K562 (cell line): Measurements from ENCODE around the gene TRNAU1AP. TPM values are rescaled to one million over a fixed set of nuclear protein-coding genes. Genes with fewer than 3 reads are reported as not detected.
"Not testable (repeated sequence)": the region's sequence is repeated elsewhere in the genome, so short reads cannot be mapped to it uniquely, and the experiment has no call there.

Experiments
- ATAC-seq: fragments of 200-7000 bp; cut with Tn5 transposase; 3 replicates; pipeline ENCODE4 v1.9.1; 2020; ENCODE audit warnings: moderate library complexity
- BruUV-seq: library from RNA; stranded (reverse); fragments of 400-500 nt; replicated peaks from 2 replicates; lab custom pipeline; 2021; lab: Mats Ljungman, UMichigan
- CTCF ChIA-PET: fragments of 300-600 bp; formaldehyde crosslinking; extraction: SDS; loops from one replicate; lab custom pipeline; 2021; ENCODE audit warnings: low intra/inter-chr PET ratio; lab: Yijun Ruan, JAX
- POLR2A ChIA-PET: fragments of 300-600, 350-650 bp; sonication (Branson Sonifier 250); formaldehyde crosslinking; extraction: SDS; loops from one replicate; lab custom pipeline; 2021; ENCODE audit warnings: antibody characterized with exemption, inconsistent platforms; lab: Yijun Ruan, JAX
- DNase-seq, 4 experiments: peaks; one replicate each; pipeline versions ENCODE4 v3.0.0 to v3.0.0-alpha.2; 2011 to 2018; ENCODE audit warnings: low spot score in 3 of 4, mixed read lengths in 3 of 4; ENCODE audit errors: extremely low read depth in 1 of 4
- FAIRE-seq: peaks from 2 replicates; lab custom pipeline; 2011; peaks lifted over from hg19 to GRCh38; lab: Jason Lieb, UNC
- H2AFZ ChIP-seq: 2 replicates; pipeline ENCODE4 v1.6.0; 2011; ENCODE audit warnings: low read depth, low read length, control low read depth, inconsistent platforms
- H3K27ac ChIP-seq: fragments of 200-600 bp; 3 replicates; pipeline ENCODE4 v1.8.0; 2011; ENCODE audit warnings: low read depth, mild to moderate bottlenecking, control low read depth, inconsistent platforms, low read length, moderate library complexity, mixed read lengths; ENCODE audit errors: extremely low read depth
- H3K27me3 ChIP-seq, 2 experiments: fragments of 300-600 bp in 1 of 2; 2 replicates in 1 of 2; 3 replicates in 1 of 2; pipeline versions ENCODE4 v1.6.0 to v1.8.0; 2011; ENCODE audit warnings: inconsistent platforms in 2 of 2, low read length in 2 of 2, mild to moderate bottlenecking in 1 of 2, mixed read lengths in 1 of 2, moderate library complexity in 1 of 2; ENCODE audit not compliant: control insufficient read depth in 2 of 2, insufficient read depth in 2 of 2
- H3K36me3 ChIP-seq: fragments of 300-600 bp; 3 replicates; pipeline ENCODE4 v1.8.0; 2011; ENCODE audit warnings: mild to moderate bottlenecking, low read length, inconsistent platforms; ENCODE audit not compliant: control insufficient read depth, insufficient read depth
- H3K4me1 ChIP-seq, 2 experiments: fragments of 200-600 bp in 1 of 2; replicated peaks in 1 of 2; 2 replicates in 1 of 2; 3 replicates in 1 of 2; pipeline versions ENCODE4 v1.5.1 to v1.8.0; 2011; ENCODE audit warnings: inconsistent platforms in 2 of 2, low read length in 2 of 2, mild to moderate bottlenecking in 1 of 2, mixed read lengths in 1 of 2, moderate library complexity in 1 of 2; ENCODE audit not compliant: control insufficient read depth in 2 of 2, insufficient read depth in 2 of 2
- H3K4me2 ChIP-seq: 2 replicates; pipeline ENCODE4 v1.6.1; 2011; ENCODE audit warnings: low read length, control low read depth, inconsistent platforms, mixed read lengths; ENCODE audit not compliant: insufficient read depth
- H3K4me3 ChIP-seq: fragments of 200-600 bp; sonication (generic), shearing (Covaris generic); 2 replicates; pipeline ENCODE4 v1.5.1; 2016; ENCODE audit warnings: control low read depth, inconsistent platforms
- H3K79me2 ChIP-seq: fragments of 200-600 bp; 3 replicates; pipeline ENCODE4 v1.8.0; 2011; ENCODE audit warnings: low read length, inconsistent platforms; ENCODE audit not compliant: control insufficient read depth, insufficient read depth
- H3K9ac ChIP-seq, 2 experiments: 2 replicates each; pipeline versions ENCODE4 v1.6.0 to v1.6.1; 2011; ENCODE audit warnings: low read depth in 2 of 2, low read length in 2 of 2, control low read depth in 1 of 2, inconsistent platforms in 1 of 2, mild to moderate bottlenecking in 1 of 2, mixed read lengths in 1 of 2; ENCODE audit not compliant: insufficient read depth in 1 of 2
- H3K9me1 ChIP-seq: one replicate; pipeline ENCODE4 v1.6.0; 2011; ENCODE audit warnings: inconsistent platforms, mild to moderate bottlenecking, low read length, moderate library complexity; ENCODE audit not compliant: control insufficient read depth, insufficient read depth
- H3K9me3 ChIP-seq: replicated peaks from 2 replicates; pipeline ENCODE4 v1.5.1; 2011; ENCODE audit warnings: low read depth, low read length, inconsistent platforms; ENCODE audit not compliant: control insufficient read depth, insufficient read depth
- H4K20me1 ChIP-seq: replicated peaks from 2 replicates; pipeline ENCODE4 v1.6.1; 2011; ENCODE audit warnings: low read length, inconsistent platforms, mixed read lengths; ENCODE audit not compliant: control insufficient read depth, insufficient read depth
- WGBS: fragments of 100-300 bp; shearing (Covaris generic); methylation state at CpG from one replicate; pipeline ENCODE4 v1.1.6; 2016; ENCODE audit warnings: low coverage, mixed read lengths; ENCODE audit not compliant: insufficient coverage; ENCODE audit errors: missing lambda C conversion rate; 5-methylcytosine and 5-hydroxymethylcytosine counted together
- in situ Hi-C: fragments of 300-500 bp; cut with MboI; formaldehyde crosslinking; loops from 4 replicates; pipeline ENCODE4 v1.15.0; 2018; ENCODE audit warnings: inconsistent platforms, mixed read lengths
- intact Hi-C: fragments of 100-400 bp; cut with micrococcal nuclease; formaldehyde crosslinking; loops from 2 replicates; pipeline ENCODE4 v1.14.2; 2022
- polyA plus RNA-seq, 8 experiments: library from polyadenylated mRNA; depleted of rRNA in 4 of 8; stranded (reverse) in 5 of 8; unstranded in 3 of 8; fragments of >200 nt; fragmentation: Nextera tagmentation in 2 of 8; fragmentation: Illumina TruSeq in 1 of 8; extraction: Ambion mirVana in 2 of 8; extraction: Trizol in 1 of 8; gene quantifications; 2 replicates each; pipeline versions ENCODE4 v1.2.1 to v1.2.3, GENCODE V29; 2011 to 2014; ENCODE audit warnings: inconsistent platforms in 1 of 8, missing spikeins in 1 of 8
- total RNA-seq, 7 experiments: library from RNA; depleted of rRNA in 6 of 7; stranded (reverse); fragments of >200 nt in 6 of 7; fragmentation: Illumina TruSeq in 2 of 7; extraction: Trizol in 2 of 7; gene quantifications; 2 replicates each; pipeline versions ENCODE4 v1.2.1 to v1.2.3, GENCODE V29; 2011 to 2021; ENCODE audit warnings: low replicate concordance in 1 of 7
- TF ChIP-seq, protein P1 (sequence below), 2 experiments: fragments of 450-650 bp in 1 of 2; sonication (generic) in 1 of 2; formaldehyde crosslinking in 1 of 2; IDR thresholded peaks; 2 replicates each; pipeline versions ENCODE4 v1.7.1 to v1.9.0; 2016 to 2022; ENCODE audit warnings: inconsistent platforms in 1 of 2, mild to moderate bottlenecking in 1 of 2, missing genetic modification reagents in 1 of 2

TRNAU1AP gene
- total and polyA plus RNA-seq, 9 of the 15 experiments (the other 6 are each of a cell fraction or from before 2014, with no cell fraction given): 34.9 to 110 (median 46.3) TPM

GRCh38 chr1:28594686-28595411 lies 42.0 kb downstream of the TRNAU1AP start:
- H3K9ac ChIP-seq, H3K36me3 ChIP-seq, in situ Hi-C loops, CTCF ChIA-PET: not testable (repeated sequence)
- peaks cover 11% of the 10 kb centered on the region for H4K20me1 ChIP-seq
- TF ChIP-seq, protein P1, sequence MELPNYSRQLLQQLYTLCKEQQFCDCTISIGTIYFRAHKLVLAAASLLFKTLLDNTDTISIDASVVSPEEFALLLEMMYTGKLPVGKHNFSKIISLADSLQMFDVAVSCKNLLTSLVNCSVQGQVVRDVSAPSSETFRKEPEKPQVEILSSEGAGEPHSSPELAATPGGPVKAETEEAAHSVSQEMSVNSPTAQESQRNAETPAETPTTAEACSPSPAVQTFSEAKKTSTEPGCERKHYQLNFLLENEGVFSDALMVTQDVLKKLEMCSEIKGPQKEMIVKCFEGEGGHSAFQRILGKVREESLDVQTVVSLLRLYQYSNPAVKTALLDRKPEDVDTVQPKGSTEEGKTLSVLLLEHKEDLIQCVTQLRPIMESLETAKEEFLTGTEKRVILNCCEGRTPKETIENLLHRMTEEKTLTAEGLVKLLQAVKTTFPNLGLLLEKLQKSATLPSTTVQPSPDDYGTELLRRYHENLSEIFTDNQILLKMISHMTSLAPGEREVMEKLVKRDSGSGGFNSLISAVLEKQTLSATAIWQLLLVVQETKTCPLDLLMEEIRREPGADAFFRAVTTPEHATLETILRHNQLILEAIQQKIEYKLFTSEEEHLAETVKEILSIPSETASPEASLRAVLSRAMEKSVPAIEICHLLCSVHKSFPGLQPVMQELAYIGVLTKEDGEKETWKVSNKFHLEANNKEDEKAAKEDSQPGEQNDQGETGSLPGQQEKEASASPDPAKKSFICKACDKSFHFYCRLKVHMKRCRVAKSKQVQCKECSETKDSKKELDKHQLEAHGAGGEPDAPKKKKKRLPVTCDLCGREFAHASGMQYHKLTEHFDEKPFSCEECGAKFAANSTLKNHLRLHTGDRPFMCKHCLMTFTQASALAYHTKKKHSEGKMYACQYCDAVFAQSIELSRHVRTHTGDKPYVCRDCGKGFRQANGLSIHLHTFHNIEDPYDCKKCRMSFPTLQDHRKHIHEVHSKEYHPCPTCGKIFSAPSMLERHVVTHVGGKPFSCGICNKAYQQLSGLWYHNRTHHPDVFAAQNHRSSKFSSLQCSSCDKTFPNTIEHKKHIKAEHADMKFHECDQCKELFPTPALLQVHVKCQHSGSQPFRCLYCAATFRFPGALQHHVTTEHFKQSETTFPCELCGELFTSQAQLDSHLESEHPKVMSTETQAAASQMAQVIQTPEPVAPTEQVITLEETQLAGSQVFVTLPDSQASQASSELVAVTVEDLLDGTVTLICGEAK (IDR thresholded peaks at IDR 0.05): peak; percentile 80
- TF ChIP-seq, protein P1 (CRISPR knock-in tag; IDR thresholded peaks at IDR 0.05): 0 out of 2 replicates have a peak, but pooled peaks have one; percentile 61
- TF ChIP-seq, all 486 proteins: peak for 1; not testable (repeated sequence) for 485
- H3K4me2 ChIP-seq, H3K9me3 ChIP-seq, intact Hi-C loops, H3K9me1 ChIP-seq, H3K27ac ChIP-seq, DNase-seq, H3K27me3 ChIP-seq, FAIRE-seq, H2AFZ ChIP-seq, BruUV-seq, H3K79me2 ChIP-seq, H3K4me3 ChIP-seq, ATAC-seq: not testable (repeated sequence)
- H3K4me1 ChIP-seq: peaks cover 4 to 13% of the 10 kb centered on the region in 2 experiments
- POLR2A ChIA-PET: interaction anchor here (0.5 to 6.2 kb wide), 5 partner anchors 9 to 608 kb away, joined by 3 to 49 read pairs (median 3); no protein-coding TSS in a partner anchor
- WGBS: 66% methylated on average over 7 of the region's 7 CpGs
